HG03354 (cell line): ENCODE data around the gene ASPDH.
"Not testable (repeated sequence)": the region's sequence is repeated elsewhere in the genome, so short reads cannot be mapped to it uniquely, and the experiment has no call there.

Experiments
- ATAC-seq: cut with Tn5 transposase; IDR thresholded peaks from one replicate; pipeline ENCODE4 v1.9.1; 2021; ENCODE audit warnings: mild to moderate bottlenecking; ENCODE audit not compliant: unreplicated experiment, poor library complexity, severe bottlenecking

The ASPDH gene

GRCh38 chr19:50548191-50549058, 34.7 kb upstream of the ASPDH start:
- no peak for ATAC-seq

- ATAC-seq, result no peak
Measured at GRCh38 chr19:50547385-50548190, 33.9 kb upstream of the ASPDH start.

- ATAC-seq, result no peak
Measured at GRCh38 chr19:50546527-50547221, 33.0 kb upstream of the ASPDH start.

- ATAC-seq, result no peak
Measured at GRCh38 chr19:50542943-50543342, 29.2 kb upstream of the ASPDH start.

- no peak for ATAC-seq
Measured at GRCh38 chr19:50537769-50538230, 24.1 kb upstream of the ASPDH start.

- no peak for ATAC-seq
Measured at GRCh38 chr19:50537306-50537685, 23.6 kb upstream of the ASPDH start.

- ATAC-seq, result no peak
Measured at GRCh38 chr19:50536662-50537305, 23.1 kb upstream of the ASPDH start.

- no peak for ATAC-seq
Measured at GRCh38 chr19:50535672-50536187, 22.0 kb upstream of the ASPDH start.

- ATAC-seq, result no peak
Measured at GRCh38 chr19:50534478-50534877, 20.8 kb upstream of the ASPDH start.

- ATAC-seq, result no peak
Measured at GRCh38 chr19:50532952-50533351, 19.2 kb upstream of the ASPDH start.

- ATAC-seq, result no peak
Measured at GRCh38 chr19:50531171-50531612, 17.5 kb upstream of the ASPDH start.

GRCh38 chr19:50528052-50528451, 14.3 kb upstream of the ASPDH start:
- ATAC-seq, result not testable (repeated sequence)

- no peak for ATAC-seq
Measured at GRCh38 chr19:50522881-50523280, 9.2 kb upstream of the ASPDH start.

GRCh38 chr19:50520822-50521465, 7.2 kb upstream of the ASPDH start:
- ATAC-seq, result no peak

GRCh38 chr19:50519006-50519575, 5.4 kb upstream of the ASPDH start:
- no peak for ATAC-seq

- ATAC-seq, result no peak
Measured at GRCh38 chr19:50518091-50519005, 4.6 kb upstream of the ASPDH start.

- no peak for ATAC-seq
Measured at GRCh38 chr19:50517704-50518075, 4.0 kb upstream of the ASPDH start.
